Spleen (tissue), 7 donors: ENCODE results near the gene FRAS1.

ENCODE experiments used
- POLR2AphosphoS5 ChIP-seq, 3 donors: sonication (generic); formaldehyde crosslinking; IDR thresholded peaks; one replicate each; pipeline ENCODE4 v1.5.1; 2017; ENCODE audit warnings: antibody characterized with exemption in 3 of 3
- TF ChIP-seq, protein P1 (sequence below), 11 experiments: fragments of 200-600 bp in 7 of 11; fragments of 450-650 bp in 4 of 11; sonication (generic) in 4 of 11; IDR thresholded peaks in 8 of 11; conservative IDR thresholded peaks in 3 of 11; 1 replicate in 7 of 11; 2 replicates in 4 of 11; pipeline versions ENCODE4 v1.4.0 to v1.8.0; 2016 to 2021; ENCODE audit warnings: antibody characterized with exemption in 11 of 11, inconsistent platforms in 4 of 11, mild to moderate bottlenecking in 1 of 11
- donor health status: DM: no; HTN: no; CAD: no; lungs with moderate emphysema.
- donor health status: DM: no; HTN: no; CAD: no.
- donor health status: DM: no; HTN: no; CAD: no.

DNA sequence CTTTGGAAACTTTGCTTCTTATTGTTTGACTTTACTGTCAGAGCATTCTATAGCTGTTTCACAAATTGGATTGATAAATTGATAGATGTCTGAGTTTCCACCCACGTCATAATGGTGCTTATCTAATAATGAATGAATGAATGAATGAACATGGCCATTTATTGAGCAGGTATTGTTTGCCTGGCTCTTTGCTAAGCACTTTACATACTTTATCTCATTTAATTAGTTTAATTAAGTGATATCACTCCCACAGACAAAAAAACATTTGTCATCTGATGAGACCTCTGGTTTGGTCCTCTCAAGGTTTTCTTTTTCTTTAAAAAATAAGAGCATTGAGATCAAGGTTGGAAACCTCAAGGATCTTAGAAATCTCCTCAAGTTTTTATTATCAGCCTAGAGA lies 2.8 kb downstream of the FRAS1 start:
- TF ChIP-seq POLR2AphosphoS5 (IDR thresholded peaks at IDR 0.05), result no peak
- TF ChIP-seq, protein P1, sequence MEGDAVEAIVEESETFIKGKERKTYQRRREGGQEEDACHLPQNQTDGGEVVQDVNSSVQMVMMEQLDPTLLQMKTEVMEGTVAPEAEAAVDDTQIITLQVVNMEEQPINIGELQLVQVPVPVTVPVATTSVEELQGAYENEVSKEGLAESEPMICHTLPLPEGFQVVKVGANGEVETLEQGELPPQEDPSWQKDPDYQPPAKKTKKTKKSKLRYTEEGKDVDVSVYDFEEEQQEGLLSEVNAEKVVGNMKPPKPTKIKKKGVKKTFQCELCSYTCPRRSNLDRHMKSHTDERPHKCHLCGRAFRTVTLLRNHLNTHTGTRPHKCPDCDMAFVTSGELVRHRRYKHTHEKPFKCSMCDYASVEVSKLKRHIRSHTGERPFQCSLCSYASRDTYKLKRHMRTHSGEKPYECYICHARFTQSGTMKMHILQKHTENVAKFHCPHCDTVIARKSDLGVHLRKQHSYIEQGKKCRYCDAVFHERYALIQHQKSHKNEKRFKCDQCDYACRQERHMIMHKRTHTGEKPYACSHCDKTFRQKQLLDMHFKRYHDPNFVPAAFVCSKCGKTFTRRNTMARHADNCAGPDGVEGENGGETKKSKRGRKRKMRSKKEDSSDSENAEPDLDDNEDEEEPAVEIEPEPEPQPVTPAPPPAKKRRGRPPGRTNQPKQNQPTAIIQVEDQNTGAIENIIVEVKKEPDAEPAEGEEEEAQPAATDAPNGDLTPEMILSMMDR (IDR thresholded peaks at IDR 0.05 in 8 of 11, conservative IDR thresholded peaks at IDR 0.05 in 3 of 11), result no peak
